Glutamatergic neuron (in vitro differentiated cells): ENCODE results near the gene SEC11A. TPM values are rescaled to one million over a fixed set of nuclear protein-coding genes. Genes with fewer than 3 reads are reported as not detected.
A peak's percentile ranks its signal among the peaks of the same experiment; 100 is the strongest.
"Not testable (repeated sequence)": the region's sequence is repeated elsewhere in the genome, so short reads cannot be mapped to it uniquely, and the experiment has no call there.

Experiments used
- DNase-seq: peaks from one replicate; pipeline ENCODE4 v3.0.0; 2022
- H3K27ac Mint-ChIP-seq: one replicate; pipeline ENCODE4 v1.8.0; 2020; ENCODE audit warnings: mild to moderate bottlenecking, mixed read lengths, inconsistent platforms; ENCODE audit not compliant: unreplicated experiment
- H3K27me3 Mint-ChIP-seq: one replicate; pipeline ENCODE4 v1.8.0; 2020; ENCODE audit warnings: mild to moderate bottlenecking, moderate library complexity, mixed read lengths, inconsistent platforms; ENCODE audit not compliant: unreplicated experiment
- H3K36me3 Mint-ChIP-seq: one replicate; pipeline ENCODE4 v1.8.0; 2020; ENCODE audit warnings: mild to moderate bottlenecking, mixed read lengths, inconsistent platforms; ENCODE audit not compliant: unreplicated experiment
- H3K4me1 Mint-ChIP-seq: one replicate; pipeline ENCODE4 v1.8.0; 2020; ENCODE audit warnings: mild to moderate bottlenecking, low read depth, mixed read lengths, inconsistent platforms; ENCODE audit not compliant: unreplicated experiment
- H3K4me3 Mint-ChIP-seq: one replicate; pipeline ENCODE4 v1.8.0; 2020; ENCODE audit warnings: mild to moderate bottlenecking, mixed read lengths, inconsistent platforms; ENCODE audit not compliant: unreplicated experiment
- H3K9me3 Mint-ChIP-seq: one replicate; pipeline ENCODE4 v1.8.0; 2020; ENCODE audit warnings: mild to moderate bottlenecking, moderate library complexity, mixed read lengths, inconsistent platforms; ENCODE audit not compliant: unreplicated experiment
- CTCF ChIP-seq: fragments of 200-600 bp; sonication (generic); IDR thresholded peaks from one replicate; pipeline ENCODE4 v1.5.0; 2021; ENCODE audit not compliant: partially characterized antibody, unreplicated experiment
- total RNA-seq: library from RNA; stranded (reverse); fragmentation: NEBNext Ultra II Directional; extraction: Animal tissue kit (Norgen Biotek cat#: 25700); gene quantifications from one replicate; pipeline ENCODE4 v1.2.1, GENCODE V29; 2021; ENCODE audit not compliant: unreplicated experiment

The SEC11A gene
- total RNA-seq, 1 donor from 2014 or later = 84.3 TPM

GRCh38 chr15:84736375-84736774 lies 20.4 kb upstream of the SEC11A start:
- TF ChIP-seq CTCF = no peak
- no peak for DNase-seq
- Mint-ChIP-seq H3K36me3 (no peaks in the 10 kb centered on the region), H3K4me3 (peak overlapping the region; percentile 4), H3K27me3 (no peaks in the 10 kb centered on the region), H3K9me3 (peaks cover 2% of the 10 kb centered on the region), H3K4me1 (peaks cover 7% of the 10 kb centered on the region), H3K27ac (no peak overlapping the region)

DNA sequence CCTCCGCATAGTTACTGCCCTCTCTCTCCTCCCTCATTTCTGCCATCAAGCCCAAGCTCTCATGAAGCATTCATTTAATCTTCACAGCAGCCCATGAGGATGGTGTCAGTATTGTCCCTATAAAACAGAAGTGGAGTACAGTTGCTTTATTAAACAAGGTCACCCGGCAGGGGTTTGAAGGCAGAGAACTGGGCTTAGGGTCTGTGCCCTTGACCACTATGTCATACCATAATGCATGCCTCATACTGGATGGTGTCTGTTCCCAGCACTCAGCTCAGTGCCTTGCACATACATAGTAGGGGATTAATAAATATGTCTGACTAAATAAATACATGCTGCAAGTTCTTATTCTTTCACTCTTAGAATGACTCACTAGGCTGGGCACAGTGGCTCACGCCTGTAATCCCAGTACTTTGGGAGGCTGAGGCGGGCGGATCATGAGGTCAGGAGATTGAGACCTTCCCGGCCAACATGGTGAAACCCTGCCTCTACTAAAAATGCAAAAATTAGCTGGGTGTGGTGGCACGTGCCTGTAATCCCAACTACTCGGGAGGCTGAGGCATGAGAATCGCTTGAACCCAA lies 19.6 kb upstream of the SEC11A start:
- not testable (repeated sequence) for H3K36me3 Mint-ChIP-seq, H3K4me1 Mint-ChIP-seq, H3K27me3 Mint-ChIP-seq, H3K9me3 Mint-ChIP-seq, H3K27ac Mint-ChIP-seq, DNase-seq, H3K4me3 Mint-ChIP-seq

DNA sequence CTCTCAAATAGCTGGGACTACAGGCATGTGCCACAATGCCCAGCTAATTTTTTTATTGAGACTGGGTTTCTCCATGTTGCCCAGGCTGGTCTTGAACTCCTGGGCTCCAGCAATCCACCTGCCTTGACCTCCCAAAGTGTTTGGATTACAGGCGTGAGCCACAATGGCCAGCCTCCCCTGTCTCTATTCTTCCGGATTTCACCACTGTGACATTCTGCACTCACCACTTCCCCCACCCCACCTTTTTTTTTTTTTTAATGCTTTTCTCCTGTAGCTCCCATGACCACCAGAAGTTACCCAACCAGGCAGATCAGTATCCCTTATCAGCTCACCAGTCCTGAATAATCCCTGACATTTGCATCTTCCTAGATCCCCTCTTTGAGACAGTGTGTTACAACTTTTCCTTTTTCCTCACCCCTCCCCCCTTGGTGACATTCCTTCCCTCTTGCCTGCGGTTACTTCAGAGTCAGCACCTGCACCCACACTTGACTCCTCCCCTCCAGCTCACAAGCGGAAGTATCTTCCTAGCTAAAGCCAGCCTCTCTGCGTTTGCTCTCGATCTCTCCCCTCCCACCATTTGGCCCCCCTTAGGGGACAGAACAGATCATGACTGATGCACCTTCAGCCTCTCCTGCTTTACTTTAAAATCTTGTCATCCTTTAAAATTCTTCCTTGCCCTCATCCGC lies 19.0 kb upstream of the SEC11A start:
- Mint-ChIP-seq H3K4me1 (peaks cover 7% of the 10 kb centered on the region), H3K36me3 (no peaks in the 10 kb centered on the region), H3K4me3 (no peak overlapping the region), H3K27ac (no peak overlapping the region), H3K9me3 (no peaks in the 10 kb centered on the region), H3K27me3 (no peaks in the 10 kb centered on the region)
- no peak for DNase-seq
- TF ChIP-seq CTCF = no peak

GRCh38 chr15:84731774-84732173 lies 15.8 kb upstream of the SEC11A start:
- no peak for TF ChIP-seq CTCF
- Mint-ChIP-seq H3K27me3 (peaks cover 2% of the 10 kb centered on the region), H3K4me3 (no peak overlapping the region), H3K27ac (no peak overlapping the region), H3K9me3 (no peaks in the 10 kb centered on the region), H3K36me3 (no peaks in the 10 kb centered on the region), H3K4me1 (peaks cover 5% of the 10 kb centered on the region)
- DNase-seq = no peak

DNA sequence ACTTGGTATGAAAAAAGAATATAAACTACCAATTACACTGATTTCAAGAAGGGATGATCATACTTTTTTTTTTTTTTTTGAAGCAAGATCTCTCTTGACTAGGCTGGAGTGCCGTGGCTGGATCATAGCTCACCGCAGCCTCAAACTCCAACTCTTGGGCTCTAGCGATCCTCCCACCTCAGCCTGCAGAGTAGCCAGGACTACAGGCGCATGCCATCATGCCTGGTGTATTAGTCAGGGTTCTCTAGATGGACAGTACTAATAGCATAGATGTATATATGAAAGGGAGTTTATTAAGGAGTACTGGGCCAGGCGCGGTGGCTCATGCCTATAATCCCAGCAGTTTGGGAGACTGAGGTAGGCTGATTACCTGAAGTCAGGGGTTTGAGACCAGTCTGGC lies 11.5 kb upstream of the SEC11A start:
- no peaks in the 10 kb centered on the region for H3K36me3 Mint-ChIP-seq
- H3K4me3 Mint-ChIP-seq = no peak overlapping the region
- peaks cover 2% of the 10 kb centered on the region for H3K27me3 Mint-ChIP-seq
- H3K9me3 Mint-ChIP-seq = no peaks in the 10 kb centered on the region
- DNase-seq = no peak
- H3K27ac Mint-ChIP-seq = no peak overlapping the region
- H3K4me1 Mint-ChIP-seq = no peaks in the 10 kb centered on the region
- no peak for TF ChIP-seq CTCF
